Activated T-cell treated with anti-CD3 and anti-CD28 coated beads for 24 hours (primary cell): ENCODE data around the gene TRIM14.

Experiments used
- DNase-seq: peaks from one replicate; pipeline ENCODE4 v3.0.0-alpha.2; 2020; ENCODE audit warnings: low read depth

Gene TRIM14

DNA sequence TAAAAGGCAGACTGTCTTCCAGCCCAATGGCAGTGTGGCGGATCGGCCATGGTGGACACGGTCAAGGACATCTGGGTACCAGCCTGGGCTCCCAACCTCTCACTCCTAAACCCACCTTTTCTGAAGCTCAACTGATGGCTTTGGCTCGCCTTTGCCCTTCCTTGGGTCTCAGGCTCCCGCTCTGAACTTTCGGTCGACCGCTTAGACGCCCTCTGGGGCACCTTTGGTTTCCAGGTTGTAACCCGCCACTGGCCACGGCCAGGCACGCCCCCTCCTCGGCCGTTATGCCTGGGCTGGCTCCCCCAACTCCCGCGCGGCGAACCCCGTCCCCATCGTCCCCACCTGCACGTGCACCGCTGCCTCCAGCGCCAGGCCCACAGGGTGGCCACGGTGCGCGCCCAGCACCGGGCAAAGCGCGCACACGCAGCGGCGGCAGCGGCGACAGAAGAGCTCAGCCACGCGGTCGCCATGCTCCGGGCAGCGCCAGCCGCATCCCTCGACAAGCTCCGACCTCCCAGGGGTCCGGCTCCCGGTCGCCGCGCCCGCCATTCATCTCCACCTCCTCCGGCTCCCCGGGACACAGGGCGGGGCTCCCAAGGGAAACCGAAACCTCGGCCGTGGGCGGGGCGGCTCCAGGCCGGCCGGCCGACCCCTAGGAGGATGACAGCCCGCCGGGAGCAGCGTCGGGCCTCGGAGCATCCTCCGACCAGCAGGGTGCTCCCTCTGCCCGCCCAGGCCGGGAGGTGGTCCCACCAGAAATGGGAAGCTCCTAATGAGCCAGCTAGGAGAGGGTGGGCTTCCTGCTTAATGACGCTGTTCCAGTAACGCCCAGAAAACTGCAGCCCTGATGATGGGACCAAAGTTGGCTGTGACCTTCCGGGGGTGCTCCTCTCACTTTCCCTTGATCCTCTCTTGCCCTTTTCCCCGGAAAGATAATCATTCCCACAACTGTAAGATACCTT is at the start of gene TRIM14:
TSS of gene TRIM14 (minus strand) at position 583 of the 962 bp plus-strand sequence. CDS start at position 549, 34 bp downstream.
- DNase-seq, result no peak

GRCh38 chr9:98168153-98168780 is 49.2 kb upstream of the TRIM14 start:
- DNase-seq, result no peak

DNA sequence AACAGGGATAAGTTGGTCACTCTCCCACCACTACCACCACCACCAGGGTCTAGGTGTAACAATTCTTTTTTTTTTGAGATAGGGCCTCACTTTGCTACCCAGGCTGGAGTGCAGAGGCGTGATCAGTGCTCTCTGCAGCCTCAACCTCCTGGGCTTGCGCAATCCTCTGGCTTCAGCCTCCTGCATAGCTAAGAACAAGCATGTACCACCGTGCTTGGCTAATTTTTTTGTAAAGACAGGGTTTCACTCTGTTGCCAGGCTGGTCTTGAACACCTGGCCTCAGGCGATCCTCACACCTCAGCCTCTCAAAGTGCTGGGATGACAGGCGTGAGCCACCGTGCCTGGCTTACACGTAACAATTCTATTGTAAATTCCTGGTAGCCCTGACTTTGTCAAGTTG is 45.9 kb upstream of the TRIM14 start:
- no peak for DNase-seq

- no peak for DNase-seq
These were observed 43.6 kb upstream of the TRIM14 start for GRCh38 chr9:98162613-98163012.

- no peak for DNase-seq
These were observed 42.8 kb upstream of the TRIM14 start for GRCh38 chr9:98161851-98162250.

GRCh38 chr9:98159790-98160189 is 40.8 kb upstream of the TRIM14 start:
- DNase-seq, result no peak

- no peak for DNase-seq
These were observed 40.3 kb upstream of the TRIM14 start for GRCh38 chr9:98159301-98159700.

DNA sequence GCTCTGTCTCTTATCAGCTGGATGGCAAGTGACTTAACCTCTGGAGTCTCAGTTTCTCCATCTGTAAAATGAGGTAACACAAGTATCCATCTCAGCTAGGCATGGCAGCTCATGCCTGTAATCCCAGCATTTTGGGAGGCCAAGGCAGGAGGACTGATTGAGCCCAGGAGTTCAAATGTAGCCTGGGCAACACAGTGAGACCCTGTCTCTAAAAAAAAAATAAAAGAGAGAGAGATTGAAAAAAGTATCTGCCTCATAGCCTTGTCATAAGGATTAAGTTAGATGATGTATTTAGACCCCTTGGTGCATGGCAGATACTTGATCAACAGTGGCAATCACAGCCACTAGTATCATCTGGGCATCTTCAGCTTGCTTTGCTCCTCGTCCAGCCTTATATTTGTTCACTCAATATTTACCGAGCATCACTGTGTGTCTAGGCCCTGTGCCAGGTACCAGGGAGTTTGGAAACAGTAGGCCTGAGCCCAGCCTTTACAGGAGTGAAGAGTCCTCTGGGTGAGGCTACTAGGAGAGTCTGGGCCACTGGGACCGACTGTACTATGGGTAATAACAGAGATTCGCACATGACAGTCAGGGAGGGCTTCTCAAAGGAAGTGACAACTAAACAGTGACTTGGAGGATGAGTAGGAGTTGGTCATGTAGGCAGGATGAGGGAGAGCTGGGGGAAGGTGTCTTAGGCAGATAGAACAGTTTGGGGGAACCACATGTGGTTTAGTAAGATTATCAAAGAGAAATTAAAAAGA is 39.2 kb upstream of the TRIM14 start:
- DNase-seq, result no peak

DNA sequence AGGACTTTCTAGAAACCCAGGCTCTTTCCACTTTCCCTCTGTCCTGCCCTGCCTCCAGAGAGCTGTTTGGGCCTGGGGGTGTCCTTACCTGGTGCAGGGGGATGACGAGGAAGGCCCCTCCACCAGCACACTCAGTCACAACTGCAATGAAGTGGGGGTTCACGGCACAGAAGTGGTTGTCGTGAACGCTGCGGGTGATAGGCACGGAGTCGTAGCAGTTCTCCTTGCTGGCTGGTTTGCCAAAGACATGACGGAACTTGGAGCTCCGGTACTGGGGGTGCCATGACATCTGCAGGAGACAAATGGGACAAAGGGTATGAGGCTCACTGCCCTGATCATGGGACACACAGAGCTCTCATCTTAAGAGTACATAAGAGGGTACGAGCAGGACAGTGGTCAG is 38.4 kb upstream of the TRIM14 start:
- no peak for DNase-seq

GRCh38 chr9:98154678-98155077 is 35.7 kb upstream of the TRIM14 start:
- DNase-seq, result no peak

GRCh38 chr9:98152526-98152925 is 33.5 kb upstream of the TRIM14 start:
- no peak for DNase-seq

GRCh38 chr9:98150721-98151120 is 31.7 kb upstream of the TRIM14 start:
- no peak for DNase-seq

GRCh38 chr9:98150164-98150563 is 31.1 kb upstream of the TRIM14 start:
- no peak for DNase-seq

- DNase-seq, result no peak
These were observed 30.4 kb upstream of the TRIM14 start for GRCh38 chr9:98149422-98149821.

DNA sequence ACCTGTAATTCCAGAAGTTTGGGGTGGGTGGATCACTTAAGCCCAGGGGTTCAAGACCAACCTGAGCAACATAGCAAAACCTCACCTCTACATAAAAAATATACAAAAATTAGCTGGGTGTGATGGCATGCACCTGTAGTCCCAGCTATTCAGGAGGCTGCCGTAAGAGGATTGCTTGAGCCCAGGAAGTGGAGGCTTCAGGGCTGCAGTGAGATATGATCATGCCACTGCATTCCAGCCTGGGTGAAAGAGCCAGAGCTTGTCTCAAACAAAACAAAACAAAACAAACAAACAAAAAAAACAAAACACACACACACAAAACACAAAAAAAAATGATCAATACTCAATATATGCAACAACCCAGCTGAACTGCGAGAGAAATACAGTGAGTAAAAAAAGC is 29.5 kb upstream of the TRIM14 start:
- no peak for DNase-seq

- DNase-seq, result no peak
These were observed 28.6 kb upstream of the TRIM14 start for GRCh38 chr9:98147582-98147981.

DNA sequence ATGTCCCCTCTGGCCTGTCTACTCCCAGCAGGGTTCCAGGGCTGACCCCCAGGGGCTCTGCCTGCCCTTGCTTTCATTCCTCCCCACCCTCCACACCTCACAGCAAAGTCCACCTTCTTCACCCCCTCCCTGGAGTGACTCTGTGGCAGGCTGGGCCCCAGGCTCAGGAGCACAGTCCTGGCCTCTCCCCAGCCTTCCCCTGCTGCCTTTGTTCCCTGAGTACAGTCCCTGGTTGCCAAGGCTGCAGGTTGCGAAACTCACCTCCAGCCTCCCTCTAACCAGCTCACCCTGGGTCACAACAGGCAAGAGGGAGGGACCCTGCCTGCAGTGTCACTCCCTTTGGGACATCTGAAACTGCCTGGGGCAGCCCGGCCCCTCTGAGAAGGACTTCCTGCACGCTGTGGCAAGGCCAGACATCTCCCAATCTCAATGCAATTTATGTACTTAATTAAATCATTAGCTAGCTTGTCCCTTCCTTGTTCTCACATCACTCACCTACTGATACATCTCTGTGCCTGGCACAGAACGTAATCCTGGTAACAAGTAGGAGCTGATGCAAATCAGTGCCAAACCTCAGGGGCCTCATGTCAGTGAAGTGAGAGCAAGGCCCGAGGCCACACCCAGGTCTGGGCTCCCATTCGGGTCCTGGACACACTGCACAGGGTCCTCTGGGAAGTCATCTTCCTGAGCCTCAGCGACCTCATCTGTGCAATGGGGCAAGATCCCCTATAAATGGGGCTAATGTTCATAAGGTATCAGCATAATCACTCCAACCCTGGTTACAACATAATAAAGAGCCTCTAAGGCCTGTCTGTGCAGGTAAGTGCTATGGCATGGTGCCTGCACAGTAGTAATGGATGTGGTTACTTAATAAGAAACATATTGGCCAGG is 27.3 kb upstream of the TRIM14 start:
- no peak for DNase-seq

- no peak for DNase-seq
These were observed 25.6 kb upstream of the TRIM14 start for GRCh38 chr9:98144631-98145030.

DNA sequence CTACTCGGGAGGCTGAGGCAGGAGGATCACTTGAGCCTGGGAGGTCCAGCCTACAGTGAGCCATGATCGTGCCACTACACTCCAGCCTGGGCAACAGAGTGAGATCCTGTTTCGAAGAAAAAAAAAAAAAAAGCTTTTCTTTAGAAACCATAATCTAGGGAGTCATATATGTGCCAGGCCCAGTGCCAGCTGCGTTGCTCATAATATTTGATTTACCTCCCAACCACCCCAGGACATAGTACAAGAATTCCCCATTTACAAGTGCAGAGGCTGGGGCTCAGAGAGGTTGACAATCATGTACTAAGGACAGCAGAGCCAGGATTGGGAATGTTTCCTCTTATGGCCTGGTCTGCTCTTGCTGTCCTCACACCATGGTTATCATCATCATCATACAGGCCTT is 25.1 kb upstream of the TRIM14 start:
- no peak for DNase-seq

DNA sequence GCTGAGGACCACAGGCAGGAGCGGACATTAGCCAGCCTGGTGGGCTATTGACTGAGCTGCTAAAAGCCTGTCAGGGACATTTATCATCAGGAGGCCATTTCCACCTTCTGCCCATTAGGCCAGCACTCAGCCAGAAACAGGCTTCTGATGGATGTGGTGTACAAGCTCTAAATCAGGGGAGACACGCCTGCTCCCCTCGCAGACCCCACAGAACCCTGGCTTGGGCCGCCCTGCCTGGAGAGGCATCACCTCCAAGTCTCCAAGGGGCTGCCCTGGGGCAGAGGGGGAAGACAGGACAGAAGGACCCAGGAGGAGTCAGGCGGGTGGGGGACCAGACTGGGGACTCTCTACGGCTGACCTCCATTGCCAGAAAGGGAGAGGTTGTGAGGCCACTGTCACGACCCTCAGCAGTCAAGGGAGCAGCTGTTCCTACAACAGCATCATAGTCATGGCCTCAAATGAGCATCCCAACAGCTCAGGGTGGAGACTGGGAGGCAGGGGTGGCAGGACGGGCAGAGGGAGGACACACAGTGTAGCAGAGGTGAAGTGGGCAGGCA is 24.0 kb upstream of the TRIM14 start:
- DNase-seq, result no peak

DNA sequence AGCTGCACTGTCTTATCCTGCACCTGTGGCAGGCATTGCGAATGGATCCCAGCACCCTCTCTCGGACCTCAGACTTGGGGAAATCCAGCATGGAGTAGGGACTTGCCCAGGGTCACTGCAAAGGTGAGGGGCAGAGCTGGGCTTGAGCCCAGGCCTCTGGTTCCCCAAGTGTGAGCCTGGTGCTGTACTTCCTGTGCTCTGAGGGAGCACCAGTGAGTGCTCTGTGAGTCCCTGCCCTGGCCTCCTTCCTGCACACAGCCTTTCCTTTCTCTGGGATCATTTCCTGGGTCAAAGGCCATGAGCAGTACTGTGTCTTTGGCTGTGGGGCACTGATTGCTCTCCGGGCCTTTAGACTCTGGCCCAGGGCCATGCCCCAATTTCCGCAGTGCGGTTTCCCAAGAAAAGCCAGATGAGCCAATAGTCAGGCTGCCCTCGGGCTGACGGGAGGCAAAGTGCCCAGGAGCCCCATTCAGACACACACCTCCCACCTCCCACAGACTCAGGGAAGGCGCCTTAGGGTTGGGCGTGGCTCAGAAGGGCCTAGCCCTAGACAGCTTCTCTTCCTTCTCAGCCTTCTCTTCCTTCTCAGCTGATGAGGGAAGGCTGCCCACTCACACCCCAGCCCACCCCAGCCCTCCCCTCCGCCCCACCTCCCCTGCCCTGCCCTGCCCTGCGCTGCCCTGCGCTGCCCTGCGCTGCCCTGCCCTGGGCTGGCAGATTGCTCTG is 23.3 kb upstream of the TRIM14 start:
- DNase-seq, result no peak
